AG04450 (cell line): ENCODE measurements around the gene TUBGCP5. TPM values are rescaled to one million over a fixed set of nuclear protein-coding genes. Genes with fewer than 3 reads are reported as not detected.

Source experiments
- CTCF ChIA-PET: fragments of 300-600, 350-600 bp; formaldehyde crosslinking; extraction: SDS; loops from one replicate; lab custom pipeline; 2022; ENCODE audit warnings: antibody characterized with exemption, inconsistent platforms; lab: Charles Lee
- POLR2A ChIA-PET: fragments of 350-600 bp; formaldehyde crosslinking; extraction: SDS; loops from one replicate; lab custom pipeline; 2021; ENCODE audit warnings: antibody characterized with exemption, inconsistent platforms; lab: Yijun Ruan, JAX
- DNase-seq: peaks from one replicate; pipeline ENCODE4 v3.0.0-alpha.2; 2011; ENCODE audit warnings: low read depth, low spot score
- H3K27ac ChIP-seq: one replicate; pipeline ENCODE4 v1.5.1; 2012; ENCODE audit warnings: low read depth, low read length, control low read depth
- H3K27me3 ChIP-seq: one replicate; pipeline ENCODE4 v1.6.0; 2012; ENCODE audit warnings: low read length; ENCODE audit not compliant: control insufficient read depth, insufficient read depth
- H3K4me3 ChIP-seq: 2 replicates; pipeline ENCODE4 v1.5.1; 2011; ENCODE audit warnings: mild to moderate bottlenecking, low read depth, low read length, control low read depth
- H3K9me3 ChIP-seq: 2 replicates; pipeline ENCODE4 v1.5.1; 2012; ENCODE audit warnings: low read length; ENCODE audit not compliant: control insufficient read depth, insufficient read depth
- CTCF ChIP-seq: IDR thresholded peaks from 2 replicates; pipeline ENCODE4 v1.5.1; 2011; ENCODE audit warnings: low read depth, low read length, control low read depth, inconsistent platforms
- polyA plus RNA-seq: library from polyadenylated mRNA; depleted of rRNA; stranded (reverse); fragments of >200 nt; gene quantifications from 2 replicates; pipeline ENCODE4 v1.2.3, GENCODE V29; 2011; rRNA removed

TUBGCP5 gene
- polyA plus RNA-seq, 1 experiment: 15.7 TPM

- no peak overlapping the region for H3K27ac ChIP-seq
- H3K4me3 ChIP-seq: no peak overlapping the region
- no peaks in the 10 kb centered on the region for H3K27me3 ChIP-seq
- H3K9me3 ChIP-seq: peaks cover 9% of the 10 kb centered on the region; the same call in 1 of the 2 replicates
- POLR2A ChIA-PET: no interaction called here
- CTCF ChIA-PET: no interaction called here
- no peak for DNase-seq
- TF ChIP-seq CTCF: no peak
These were observed 86.4 kb downstream of the TUBGCP5 start for GRCh38 chr15:22952796-22953579.

- Histone ChIP-seq H3K4me3 (no peak overlapping the region), H3K27me3 (no peaks in the 10 kb centered on the region), H3K27ac (no peak overlapping the region), H3K9me3 (peaks cover 9% of the 10 kb centered on the region; the same call in 1 of the 2 replicates)
- TF ChIP-seq CTCF: no peak
- DNase-seq: no peak
- ChIA-PET POLR2A (no interaction called here), CTCF (no interaction called here)
These were observed 87.7 kb downstream of the TUBGCP5 start for GRCh38 chr15:22951381-22952280.

GRCh38 chr15:22951031-22951380, 88.4 kb downstream of the TUBGCP5 start:
- Histone ChIP-seq H3K27me3 (no peaks in the 10 kb centered on the region), H3K27ac (no peak overlapping the region), H3K9me3 (peaks cover 9% of the 10 kb centered on the region; the same call in 1 of the 2 replicates), H3K4me3 (no peak overlapping the region)
- no peak for TF ChIP-seq CTCF
- POLR2A ChIA-PET: no interaction called here
- CTCF ChIA-PET: no interaction called here
- DNase-seq: no peak

GRCh38 chr15:22950256-22950990, 88.9 kb downstream of the TUBGCP5 start:
- DNase-seq: no peak
- peaks cover 9% of the 10 kb centered on the region; the same call in 1 of the 2 replicates for H3K9me3 ChIP-seq
- POLR2A ChIA-PET: no interaction called here
- TF ChIP-seq CTCF: no peak
- H3K4me3 ChIP-seq: no peak overlapping the region
- H3K27ac ChIP-seq: no peak overlapping the region
- CTCF ChIA-PET: no interaction called here
- no peaks in the 10 kb centered on the region for H3K27me3 ChIP-seq

Other genes with a start within 250 kb of the TUBGCP5 start
- 45.6 and 64.6 TPM in 2 replicates for gene NIPA2, start 200.9 kb downstream of the TUBGCP5 start, polyA plus RNA-seq
- gene CYFIP1, start 59.2 kb downstream of the TUBGCP5 start, polyA plus RNA-seq: 70.9 and 78.4 TPM in 2 replicates
- not detected in 2 replicates for gene GOLGA6L1, start 97.3 kb upstream of the TUBGCP5 start, polyA plus RNA-seq